ENCODE measurements around the gene MPZL2. TPM values are rescaled to one million over a fixed set of nuclear protein-coding genes. Genes with fewer than 3 reads are reported as not detected.

Gene MPZL2
- total RNA-seq, 4 donors from 2014 or later, result 1.2 to 7.9 (median 3.4) TPM

- in situ Hi-C loops (cut with MboI; ENCODE audit: low sequenced_read_pairs in 4 of 4) (loop anchor here in 1 of 4 donors (10.0 kb wide), 1 partner anchor 89 kb away; no protein-coding TSS in a partner anchor), intact Hi-C loops (cut with DNase I; ENCODE audit: low total_unique reads) (loop anchor here (10.0 kb wide), 1 partner anchor 191 kb away; no protein-coding TSS in a partner anchor)
- Histone ChIP-seq H3K27ac (no peak overlapping the region), H3K9me3 (no peaks in the 10 kb centered on the region), H3K4me1 (no peaks in the 10 kb centered on the region), H3K27me3 (no peaks in the 10 kb centered on the region), H3K36me3 (no peaks in the 10 kb centered on the region), H3K4me3 (no peak overlapping the region)
- TF ChIP-seq POLR2A (IDR thresholded peaks at IDR 0.05), result no peak
- TF ChIP-seq CTCF (IDR thresholded peaks at IDR 0.05 in 4 of 5, conservative IDR thresholded peaks at IDR 0.05 in 1 of 5), result no peak
- no peak for DNase-seq
- no peak for ATAC-seq
Observed at GRCh38 chr11:118294053-118294452, 30.0 kb upstream of the MPZL2 start.

- Histone ChIP-seq H3K27me3 (no peaks in the 10 kb centered on the region), H3K36me3 (no peaks in the 10 kb centered on the region), H3K4me1 (no peaks in the 10 kb centered on the region), H3K9me3 (no peaks in the 10 kb centered on the region), H3K4me3 (no peak overlapping the region), H3K27ac (no peak overlapping the region)
- TF ChIP-seq CTCF (IDR thresholded peaks at IDR 0.05 in 4 of 5, conservative IDR thresholded peaks at IDR 0.05 in 1 of 5) (no peak), POLR2A (IDR thresholded peaks at IDR 0.05) (no peak)
- DNase-seq (no peak), ATAC-seq (no peak)
- in situ Hi-C loops (cut with MboI; ENCODE audit: low sequenced_read_pairs in 4 of 4), result loop anchor here in 1 of 4 donors (10.0 kb wide), 1 partner anchor 87 kb away; no protein-coding TSS in a partner anchor
- intact Hi-C loops (cut with DNase I; ENCODE audit: low total_unique reads), result loop anchor here (1.0 to 10.0 kb wide), 2 partner anchors 93 to 193 kb away; no protein-coding TSS in a partner anchor
Observed at GRCh38 chr11:118291477-118292135, 27.5 kb upstream of the MPZL2 start.

GRCh38 chr11:118290923-118291322 is 26.8 kb upstream of the MPZL2 start:
- ATAC-seq (no peak), DNase-seq (no peak)
- H3K27me3 ChIP-seq, result no peaks in the 10 kb centered on the region
- intact Hi-C loops (cut with DNase I; ENCODE audit: low total_unique reads), result loop anchor here (1.0 to 10.0 kb wide), 2 partner anchors 93 to 194 kb away; no protein-coding TSS in a partner anchor
- no peak overlapping the region for H3K4me3 ChIP-seq
- no peaks in the 10 kb centered on the region for H3K36me3 ChIP-seq
- no peaks in the 10 kb centered on the region for H3K9me3 ChIP-seq
- H3K4me1 ChIP-seq, result no peaks in the 10 kb centered on the region
- no peak overlapping the region for H3K27ac ChIP-seq
- TF ChIP-seq POLR2A (IDR thresholded peaks at IDR 0.05), result no peak
- TF ChIP-seq CTCF (IDR thresholded peaks at IDR 0.05 in 4 of 5, conservative IDR thresholded peaks at IDR 0.05 in 1 of 5), result peak in 1 of 5 experiments; percentile 16
- in situ Hi-C loops (cut with MboI; ENCODE audit: low sequenced_read_pairs in 4 of 4), result loop anchor here in 1 of 4 donors (10.0 kb wide), 1 partner anchor 86 kb away; no protein-coding TSS in a partner anchor

- intact Hi-C loops (cut with DNase I; ENCODE audit: low total_unique reads), result no loop called here
- no peaks in the 10 kb centered on the region for H3K36me3 ChIP-seq
- no peaks in the 10 kb centered on the region for H3K9me3 ChIP-seq
- ATAC-seq (no peak), DNase-seq (no peak)
- H3K4me3 ChIP-seq, result no peak overlapping the region
- no peaks in the 10 kb centered on the region for H3K27me3 ChIP-seq
- TF ChIP-seq POLR2A (IDR thresholded peaks at IDR 0.05) (no peak), CTCF (IDR thresholded peaks at IDR 0.05 in 4 of 5, conservative IDR thresholded peaks at IDR 0.05 in 1 of 5) (no peak)
- H3K4me1 ChIP-seq, result no peaks in the 10 kb centered on the region
- in situ Hi-C loops (cut with MboI; ENCODE audit: low sequenced_read_pairs in 4 of 4), result no loop called here
- H3K27ac ChIP-seq, result no peak overlapping the region
Observed at GRCh38 chr11:118289401-118289800, 25.3 kb upstream of the MPZL2 start.

Measured in gastrocnemius medialis (tissue), 4 donors.